COLO829 (cell line): ENCODE data around the gene HDAC4.
A peak's percentile ranks its signal among the peaks of the same experiment; 100 is the strongest.

Experiments
- DNase-seq: peaks from one replicate; pipeline ENCODE4 v3.0.0; 2012; ENCODE audit warnings: low spot score

The HDAC4 gene

DNA sequence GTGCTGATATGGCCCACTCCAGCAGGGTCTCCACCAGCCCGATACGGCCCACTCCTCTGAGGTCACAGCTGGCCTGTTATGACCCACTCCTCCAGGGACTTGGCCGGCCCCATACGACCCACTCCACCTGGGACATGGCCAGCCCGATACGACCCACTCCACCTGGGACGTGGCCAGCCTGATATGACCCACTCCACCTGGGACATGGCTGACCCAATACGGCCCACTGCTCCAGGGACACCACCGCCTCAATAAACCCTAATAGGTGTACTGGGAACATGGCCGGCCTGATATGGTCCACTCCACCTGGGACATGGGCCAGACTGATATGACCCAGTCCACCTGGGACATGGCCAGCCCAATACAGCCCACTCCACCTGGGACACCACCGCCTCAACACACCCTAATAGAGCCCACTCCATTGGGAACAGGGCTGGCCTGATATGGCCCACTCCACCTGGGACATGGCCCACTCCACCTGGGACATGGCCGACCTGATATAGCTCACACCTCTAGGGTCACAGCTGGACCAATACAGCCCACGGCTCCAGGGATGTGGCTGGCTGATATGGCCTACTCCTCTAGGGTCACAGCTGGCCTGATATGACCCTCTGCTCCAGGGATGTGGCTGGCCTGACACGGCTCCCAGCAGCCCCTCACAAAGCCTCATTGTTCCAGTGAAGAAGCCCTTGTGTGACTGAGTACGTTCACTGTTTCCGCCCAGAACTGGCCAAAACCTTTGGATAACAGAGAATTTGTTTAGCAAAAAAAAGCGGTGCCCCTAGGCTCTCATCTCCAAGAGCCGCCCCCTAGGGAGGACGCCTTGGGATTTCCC is 245.6 kb downstream of the HDAC4 start:
- DNase-seq: peak; percentile 96

- DNase-seq: no peak
Observed at GRCh38 chr2:239153806-239154591, 246.8 kb downstream of the HDAC4 start.

DNA sequence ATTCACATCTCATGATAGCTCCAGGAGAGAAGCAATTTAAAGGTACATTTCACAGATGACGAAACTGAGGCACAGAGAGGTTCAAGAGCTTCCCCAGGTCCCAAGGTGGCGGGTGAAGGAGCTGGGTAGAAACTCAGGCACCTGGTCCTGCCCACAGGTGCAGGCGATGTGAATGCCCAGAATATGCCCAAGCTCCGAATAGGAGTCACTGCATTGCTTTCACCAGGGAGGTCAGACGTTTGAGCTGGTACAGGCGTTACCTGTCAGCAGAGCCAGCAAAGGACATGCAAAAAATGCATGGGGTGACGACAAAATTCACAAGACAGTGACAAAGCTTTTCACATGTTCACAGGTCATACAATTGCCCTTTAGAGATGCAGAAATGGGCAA is 247.9 kb downstream of the HDAC4 start:
- no peak for DNase-seq

DNA sequence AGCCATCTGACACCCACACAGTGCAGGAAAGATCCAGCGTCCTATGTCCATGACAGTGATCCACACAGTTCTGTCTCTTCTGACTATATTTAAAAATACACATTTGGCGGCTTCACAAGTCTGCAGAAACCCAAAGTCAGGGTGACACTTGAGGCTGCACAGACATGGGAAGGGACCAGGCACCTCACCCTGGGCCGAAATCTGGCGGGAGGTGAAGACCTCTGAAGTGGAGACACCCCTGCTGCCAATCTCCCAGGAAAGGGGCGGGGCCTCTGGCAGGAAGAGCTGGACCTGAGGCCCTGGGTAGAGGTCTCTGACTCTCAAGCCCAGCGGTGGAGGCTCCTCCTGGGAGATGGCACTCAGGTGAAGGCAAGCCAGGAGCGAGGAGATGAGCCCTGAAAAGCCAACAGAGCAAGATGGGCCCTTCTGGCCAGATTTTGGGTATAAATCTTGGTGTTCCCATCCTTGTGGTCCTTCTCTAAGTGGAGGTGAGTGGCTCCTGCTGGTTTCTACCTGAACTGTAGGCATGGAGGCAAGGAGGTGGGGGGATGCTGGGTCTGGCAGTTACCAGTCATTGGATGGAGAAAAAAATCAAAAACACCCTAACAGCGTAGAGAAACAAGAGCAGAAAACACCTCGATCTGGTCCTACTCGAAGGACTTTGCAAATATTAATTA is 248.4 kb downstream of the HDAC4 start:
- no peak for DNase-seq

DNA sequence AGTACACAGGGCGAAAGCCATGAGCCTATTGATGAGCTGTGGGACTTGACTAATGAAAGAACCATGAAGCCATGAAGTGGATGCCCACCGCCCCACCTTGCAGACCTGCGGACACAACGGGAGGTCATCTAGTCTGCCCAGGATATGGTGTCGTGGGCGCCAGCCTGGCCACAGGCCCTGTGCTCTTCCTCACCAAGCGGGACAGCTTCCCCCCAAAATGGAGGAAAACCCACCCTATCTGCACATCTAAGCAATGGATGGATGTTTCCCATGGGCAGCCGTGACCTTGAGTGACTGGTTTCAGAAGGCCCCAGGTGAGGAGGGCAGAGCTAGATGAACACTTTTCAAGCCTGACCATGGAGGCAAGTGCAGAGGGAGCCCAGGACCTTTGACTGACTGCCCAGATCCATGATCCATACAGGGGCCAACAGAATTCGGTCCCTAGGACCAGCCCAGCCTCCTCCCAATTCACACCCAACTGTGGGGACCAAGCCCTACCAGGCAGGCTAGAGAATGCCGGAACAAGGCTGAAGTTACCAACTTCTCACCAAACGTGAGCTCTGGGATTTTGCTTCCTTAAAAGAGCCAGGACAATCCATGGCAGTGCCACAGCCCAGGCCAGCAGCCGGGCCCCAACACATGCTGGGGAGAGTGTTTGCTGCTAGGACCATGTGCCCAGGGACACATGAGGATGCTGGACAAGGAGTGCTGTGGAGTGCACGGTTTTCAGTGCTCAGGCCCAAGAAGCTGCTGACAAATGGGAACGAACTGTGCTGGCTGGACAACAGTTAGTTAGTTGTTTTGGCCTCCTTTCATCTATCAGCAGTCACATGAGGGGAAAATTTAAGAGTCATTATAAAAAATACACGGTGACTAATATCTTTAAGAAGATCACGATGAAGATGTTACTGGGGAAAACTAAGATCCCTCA is 249.4 kb downstream of the HDAC4 start:
- peak; percentile 61 for DNase-seq

DNA sequence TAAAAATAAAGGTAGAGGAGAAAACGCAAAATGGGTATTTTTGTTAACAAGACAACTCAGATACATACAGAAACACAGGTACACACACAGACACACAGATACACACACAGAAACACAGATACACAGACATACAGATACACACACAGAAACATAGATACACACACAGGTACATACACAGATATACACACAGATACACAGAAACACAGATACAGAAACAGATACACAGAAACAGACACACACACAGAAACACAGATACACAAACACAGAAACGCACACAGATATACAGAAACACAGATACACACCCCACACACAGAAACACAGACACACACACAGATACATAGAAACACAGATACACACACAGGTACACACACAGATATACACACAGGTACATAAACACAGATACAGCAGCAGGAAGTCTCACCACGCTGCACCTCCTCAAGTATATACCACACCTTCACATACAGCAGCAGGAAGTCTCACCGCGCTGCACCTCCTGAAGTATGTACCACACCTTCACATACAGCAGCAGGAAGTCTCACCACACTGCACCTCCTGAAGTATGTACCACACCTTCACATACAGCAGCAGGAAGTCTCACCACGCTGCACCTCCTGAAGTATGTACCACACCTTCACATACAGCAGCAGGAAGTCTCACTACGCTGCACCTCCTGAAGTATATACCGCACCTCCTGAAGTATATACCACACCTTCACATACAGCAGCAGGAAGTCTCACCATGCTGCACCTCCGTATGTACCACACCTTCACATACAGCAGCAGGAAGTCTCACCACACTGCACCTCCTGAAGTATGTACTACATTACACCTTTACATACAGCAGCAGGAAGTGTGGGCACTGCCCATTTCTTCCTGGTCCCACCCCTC is 250.5 kb downstream of the HDAC4 start:
- no peak for DNase-seq

DNA sequence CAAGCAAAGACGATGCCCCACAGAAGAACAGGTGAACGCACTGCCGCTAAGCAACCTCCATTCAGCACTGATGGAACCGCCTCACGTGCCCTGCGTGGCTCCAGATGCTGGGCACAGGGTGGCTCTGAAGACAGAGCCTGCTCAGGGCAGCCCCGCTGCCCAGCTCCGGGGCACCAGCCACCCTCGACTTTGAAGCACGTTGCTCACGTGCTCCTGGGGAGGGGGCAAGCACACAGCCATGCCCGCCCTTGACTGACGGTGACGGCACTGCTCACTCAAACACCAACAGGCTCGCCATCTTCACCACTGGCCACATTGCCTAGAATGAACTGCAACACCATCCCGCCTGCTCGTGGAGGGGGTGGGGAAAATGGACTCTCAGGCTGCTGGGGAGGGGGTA is 251.3 kb downstream of the HDAC4 start:
- no peak for DNase-seq

DNA sequence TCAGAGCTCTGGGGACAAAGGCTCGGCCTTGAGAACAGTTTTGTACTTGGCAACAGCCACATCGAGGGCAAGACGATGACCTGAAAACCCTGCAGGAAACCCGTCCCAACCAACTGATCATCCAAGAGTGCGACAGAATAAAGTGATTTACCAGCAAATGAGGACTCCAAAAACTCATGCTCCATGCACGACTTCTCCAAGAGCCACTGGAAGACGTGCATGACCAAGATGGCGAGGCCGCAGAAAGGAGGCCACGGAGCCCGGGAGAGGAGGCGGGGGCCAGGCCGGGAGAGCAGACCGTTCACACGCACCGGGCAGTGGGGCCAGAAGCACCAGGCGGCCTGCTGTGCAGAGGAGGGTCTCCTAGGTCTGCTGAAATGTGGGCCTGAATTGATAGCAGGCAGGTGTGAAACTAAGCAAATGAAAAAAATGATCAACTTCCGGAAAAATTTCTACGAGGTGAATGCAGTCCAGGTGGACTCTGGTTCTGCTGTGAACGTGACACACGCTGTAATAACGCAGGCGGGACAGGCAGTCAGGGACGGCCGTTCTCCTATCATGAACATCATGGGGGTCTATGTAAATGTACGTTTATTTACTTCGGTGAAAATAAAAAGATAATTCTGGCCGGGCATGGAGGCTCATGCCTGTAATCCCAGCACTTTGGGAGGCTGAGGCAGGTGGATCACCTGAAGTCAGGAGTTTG is 252.2 kb downstream of the HDAC4 start:
- no peak for DNase-seq

GRCh38 chr2:239147376-239147775 is 253.4 kb downstream of the HDAC4 start:
- no peak for DNase-seq

- DNase-seq: no peak
Observed at GRCh38 chr2:239146741-239147181, 254.1 kb downstream of the HDAC4 start.

- no peak for DNase-seq
Observed at GRCh38 chr2:239146011-239146641, 254.7 kb downstream of the HDAC4 start.

DNA sequence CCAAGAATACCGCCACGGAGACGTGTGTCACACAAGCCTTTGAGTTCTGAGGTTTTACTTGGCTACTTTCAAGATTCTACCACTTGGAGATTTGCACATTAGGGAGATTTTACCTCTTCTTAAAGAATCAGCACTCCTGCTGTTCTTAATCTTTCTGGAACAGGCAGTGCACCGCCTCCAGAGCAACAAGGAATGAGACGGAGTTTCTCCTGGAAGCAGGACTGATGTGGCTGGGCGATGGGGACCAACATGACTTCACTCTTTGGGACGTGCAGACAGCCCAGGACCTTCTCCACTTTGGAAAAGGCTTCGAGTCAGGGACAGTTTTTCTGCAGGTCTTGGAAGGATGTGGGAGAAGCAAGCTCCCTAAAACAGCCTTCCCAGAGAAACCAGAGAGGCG is 255.2 kb downstream of the HDAC4 start:
- DNase-seq: no peak

- no peak for DNase-seq
Observed at GRCh38 chr2:239145106-239145505, 255.7 kb downstream of the HDAC4 start.

- no peak for DNase-seq
Observed at GRCh38 chr2:239144713-239144999, 256.2 kb downstream of the HDAC4 start.

DNA sequence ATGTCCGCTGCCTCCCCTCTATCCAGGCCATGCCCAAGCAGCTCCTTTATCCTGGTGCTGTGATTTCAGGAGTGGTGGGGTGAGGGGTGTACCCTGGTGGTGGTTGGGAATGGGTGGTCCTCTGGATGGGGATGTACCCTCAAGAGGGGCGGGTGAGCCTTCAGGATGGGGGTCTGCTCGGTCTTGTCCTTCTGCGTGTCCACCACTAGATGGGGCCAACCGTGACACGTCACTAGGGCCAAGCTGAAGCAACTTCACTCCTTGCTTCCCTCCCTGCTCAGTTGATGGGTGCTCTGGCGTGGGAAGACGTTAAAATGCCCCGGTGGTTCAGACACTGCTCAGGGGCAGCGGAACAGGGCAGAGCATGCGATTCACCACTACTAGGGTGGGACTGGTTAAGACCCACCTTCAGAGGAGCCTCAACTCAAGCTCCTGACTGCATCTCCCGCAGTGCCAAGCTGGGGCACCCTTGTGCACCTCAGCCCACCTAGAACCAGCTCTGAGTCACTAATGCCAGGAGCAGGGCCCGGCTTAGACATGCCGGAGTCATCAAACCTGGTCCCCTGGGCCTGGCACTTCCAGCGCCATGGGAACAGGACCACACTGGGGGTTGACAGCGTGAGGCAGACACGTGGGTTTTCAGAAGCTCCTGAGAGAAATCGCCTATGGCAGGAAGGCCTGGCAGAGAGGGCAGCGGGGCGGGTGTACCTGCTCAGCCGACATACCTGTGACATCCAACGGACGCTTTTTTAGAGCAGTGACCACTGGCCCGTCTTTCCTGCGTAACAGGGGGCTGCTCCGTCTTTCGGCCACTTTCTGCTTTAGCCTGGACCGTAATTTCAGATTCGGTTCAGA is 256.7 kb downstream of the HDAC4 start:
- DNase-seq: peak; percentile 26

DNA sequence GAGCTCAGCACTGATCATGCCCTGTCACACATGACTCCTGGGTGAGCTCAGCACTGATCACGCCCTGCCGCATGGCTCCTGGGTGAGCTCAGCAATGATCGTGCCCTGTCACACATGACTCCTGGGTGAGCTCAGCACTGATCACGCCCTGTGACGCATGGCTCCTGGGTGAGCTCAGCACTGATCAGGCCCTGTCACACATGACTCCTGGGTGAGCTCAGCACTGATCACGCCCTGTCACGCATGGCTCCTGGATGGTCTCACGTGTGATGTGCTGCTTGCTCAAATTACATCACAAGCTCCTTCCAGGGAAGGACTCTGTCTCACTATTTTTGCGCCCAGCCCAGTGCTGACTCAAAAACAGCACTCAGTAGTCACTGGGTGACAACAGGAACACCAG is 258.0 kb downstream of the HDAC4 start:
- DNase-seq: no peak

DNA sequence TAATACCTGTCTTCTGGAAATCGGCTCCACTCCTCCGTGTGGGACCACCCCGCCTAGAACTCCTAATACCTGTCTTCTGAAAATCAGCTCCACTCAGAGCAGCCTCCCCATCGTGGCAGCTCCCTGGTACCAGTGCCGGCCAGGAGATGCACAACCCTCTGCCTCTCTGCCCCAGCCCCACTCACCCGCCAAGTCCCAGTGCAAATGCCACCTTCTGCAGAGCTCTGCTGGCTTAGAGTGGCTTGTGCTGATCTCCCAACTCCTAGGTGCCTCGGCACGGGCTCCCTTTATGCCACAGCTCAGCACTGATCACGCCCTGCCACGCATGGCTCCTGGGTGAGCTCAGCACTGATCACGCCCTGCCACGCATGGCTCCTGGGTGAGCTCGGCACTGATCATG is 258.5 kb downstream of the HDAC4 start:
- DNase-seq: no peak

DNA sequence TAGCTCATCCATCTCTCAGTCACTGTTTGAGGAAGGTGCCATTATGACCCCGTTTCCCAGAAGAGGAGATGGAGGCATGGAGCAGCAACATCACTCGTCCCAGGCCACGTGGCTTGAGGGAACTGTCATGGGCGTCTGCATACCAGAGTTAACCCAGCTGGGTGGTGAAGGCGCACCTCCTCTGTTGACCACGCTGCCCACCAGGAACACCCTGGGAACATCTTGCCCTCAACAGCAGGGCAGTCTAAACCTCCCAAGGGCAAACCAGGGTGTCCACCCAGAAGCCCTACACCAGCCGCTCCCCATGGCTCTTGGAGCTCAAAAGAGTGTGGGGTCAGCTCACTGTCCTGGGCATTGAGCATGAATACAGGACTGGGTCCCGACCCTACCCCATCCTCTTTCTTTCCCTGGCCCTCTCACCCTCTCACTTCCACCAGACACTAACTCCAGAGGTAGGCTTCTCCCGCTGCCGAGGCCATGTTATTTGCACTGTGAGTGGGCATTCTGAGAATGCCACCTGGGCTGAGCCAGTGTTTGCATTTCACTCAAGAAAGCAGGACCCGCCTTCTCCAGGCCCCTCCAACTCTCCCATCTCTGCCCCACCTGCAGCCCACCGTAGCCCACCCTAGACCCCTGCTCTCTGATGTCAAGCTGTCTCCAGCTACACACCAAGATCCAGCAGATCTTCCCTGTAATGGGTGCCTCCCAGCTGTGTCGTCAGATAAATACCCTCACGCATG is 259.6 kb downstream of the HDAC4 start:
- DNase-seq: no peak
